ENCODE results near the gene GPR162.

- TF ChIP-seq POLR2A (IDR thresholded peaks at IDR 0.05; ENCODE audit: low read depth, low read length) (no peak), POLR2AphosphoS5 (IDR thresholded peaks at IDR 0.05; ENCODE audit: low read depth, low read length) (no peak)
Observed at GRCh38 chr12:6820166-6820565, 1.5 kb upstream of the GPR162 start.
